ENCODE measurements around the gene COX19. TPM values are rescaled to one million over a fixed set of nuclear protein-coding genes. Genes with fewer than 3 reads are reported as not detected.
A peak's percentile ranks its signal among the peaks of the same experiment; 100 is the strongest.
"Not testable (repeated sequence)": the region's sequence is repeated elsewhere in the genome, so short reads cannot be mapped to it uniquely, and the experiment has no call there.

The COX19 gene
- total and polyA plus RNA-seq, 10 donors = 7.1 to 29.1 (median 15.2) TPM

GRCh38 chr7:963236-964078, 11.9 kb downstream of the COX19 start:
- Histone ChIP-seq H3K36me3 (peaks cover 0 to 23% (median 21%) of the 10 kb centered on the region in 6 donors), H3K27ac (no peak overlapping the region), H3K4me1 (peaks cover 17 to 55% (median 33%) of the 10 kb centered on the region in 6 donors), H3K27me3 (replicated peaks in 1 of 7) (peaks cover 0 to 37% (median 0%) of the 10 kb centered on the region in 7 donors), H3K4me3 (no peak overlapping the region), H3K9me3 (no peaks in the 10 kb centered on the region)
- TF ChIP-seq, protein P1, sequence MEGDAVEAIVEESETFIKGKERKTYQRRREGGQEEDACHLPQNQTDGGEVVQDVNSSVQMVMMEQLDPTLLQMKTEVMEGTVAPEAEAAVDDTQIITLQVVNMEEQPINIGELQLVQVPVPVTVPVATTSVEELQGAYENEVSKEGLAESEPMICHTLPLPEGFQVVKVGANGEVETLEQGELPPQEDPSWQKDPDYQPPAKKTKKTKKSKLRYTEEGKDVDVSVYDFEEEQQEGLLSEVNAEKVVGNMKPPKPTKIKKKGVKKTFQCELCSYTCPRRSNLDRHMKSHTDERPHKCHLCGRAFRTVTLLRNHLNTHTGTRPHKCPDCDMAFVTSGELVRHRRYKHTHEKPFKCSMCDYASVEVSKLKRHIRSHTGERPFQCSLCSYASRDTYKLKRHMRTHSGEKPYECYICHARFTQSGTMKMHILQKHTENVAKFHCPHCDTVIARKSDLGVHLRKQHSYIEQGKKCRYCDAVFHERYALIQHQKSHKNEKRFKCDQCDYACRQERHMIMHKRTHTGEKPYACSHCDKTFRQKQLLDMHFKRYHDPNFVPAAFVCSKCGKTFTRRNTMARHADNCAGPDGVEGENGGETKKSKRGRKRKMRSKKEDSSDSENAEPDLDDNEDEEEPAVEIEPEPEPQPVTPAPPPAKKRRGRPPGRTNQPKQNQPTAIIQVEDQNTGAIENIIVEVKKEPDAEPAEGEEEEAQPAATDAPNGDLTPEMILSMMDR (IDR thresholded peaks at IDR 0.05 in 8 of 11, conservative IDR thresholded peaks at IDR 0.05 in 3 of 11) = peak in 3 of 11 experiments; percentile 6 to 26 (median 24)
- TF ChIP-seq POLR2A (IDR thresholded peaks at IDR 0.05) (no peak), POLR2AphosphoS5 (IDR thresholded peaks at IDR 0.05) (peak; percentile 38 to 69 (median 56))
- intact Hi-C loops (cut with DNase I; ENCODE audit: low total_unique reads) = no loop called here
- peak; percentile 76 for DNase-seq
- WGBS, 5 donors = 18 to 22% (median 20%) methylated on average over 17 to 37 of the region's 37 CpGs

DNA sequence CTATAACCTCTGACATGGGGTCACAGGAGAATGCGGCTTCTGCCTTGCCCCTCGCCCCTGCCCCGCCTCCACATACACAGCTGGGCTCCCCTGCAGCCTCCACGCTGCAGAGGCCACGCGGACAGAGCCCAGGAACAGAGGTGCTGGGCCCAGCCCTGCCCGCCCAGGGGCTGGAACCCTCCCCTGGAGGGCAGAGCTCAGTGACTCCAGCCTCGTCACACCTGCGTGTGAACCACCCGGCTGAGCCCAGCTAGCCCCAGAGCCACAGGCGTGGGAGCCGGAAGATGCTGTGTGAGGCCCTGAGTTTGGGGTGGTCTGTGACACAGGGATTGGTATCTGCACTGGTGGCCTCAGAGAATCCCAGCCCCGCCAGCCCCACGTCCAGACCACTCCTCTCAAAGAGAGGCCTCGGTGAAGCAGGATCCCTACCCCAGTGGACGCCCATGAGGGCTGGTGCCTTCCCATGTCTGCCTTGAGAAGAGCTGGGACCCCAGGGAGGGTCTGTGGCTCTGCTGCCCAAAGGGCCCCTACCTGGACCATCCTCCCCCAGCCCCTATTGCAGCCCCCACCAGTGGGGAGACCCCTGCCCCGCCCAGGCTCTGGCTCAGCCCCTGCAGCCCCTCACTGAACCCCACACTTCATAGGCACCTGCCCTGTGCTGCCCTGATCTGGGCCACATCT, 12.8 kb downstream of the COX19 start:
- Histone ChIP-seq H3K27ac (no peak overlapping the region), H3K4me1 (peaks cover 17 to 60% (median 39%) of the 10 kb centered on the region in 6 donors), H3K4me3 (no peak overlapping the region), H3K9me3 (no peaks in the 10 kb centered on the region), H3K36me3 (peaks cover 0 to 14% (median 12%) of the 10 kb centered on the region in 6 donors), H3K27me3 (replicated peaks in 1 of 7) (peaks cover 0 to 46% (median 0%) of the 10 kb centered on the region in 7 donors)
- peak in 1 of 3 donors; percentile 56 for TF ChIP-seq POLR2AphosphoS5 (IDR thresholded peaks at IDR 0.05)
- TF ChIP-seq, protein P1 (IDR thresholded peaks at IDR 0.05 in 8 of 11, conservative IDR thresholded peaks at IDR 0.05 in 3 of 11) = no peak
- no peak for TF ChIP-seq POLR2A (IDR thresholded peaks at IDR 0.05)
- DNase-seq = peak; percentile 74
- WGBS, 5 donors = 81 to 94% (median 89%) methylated on average over 11 to 17 of the region's 17 CpGs
- intact Hi-C loops (cut with DNase I; ENCODE audit: low total_unique reads) = no loop called here

- TF ChIP-seq, protein P1 (IDR thresholded peaks at IDR 0.05 in 8 of 11, conservative IDR thresholded peaks at IDR 0.05 in 3 of 11) = no peak
- peak in 1 of 3 donors; percentile 32 for TF ChIP-seq POLR2AphosphoS5 (IDR thresholded peaks at IDR 0.05)
- Histone ChIP-seq H3K36me3 (peaks cover 0 to 7% (median 5%) of the 10 kb centered on the region in 6 donors), H3K27me3 (replicated peaks in 1 of 7) (peaks cover 0 to 49% (median 4%) of the 10 kb centered on the region in 7 donors), H3K9me3 (no peaks in the 10 kb centered on the region), H3K4me1 (peaks cover 17 to 66% (median 43%) of the 10 kb centered on the region in 6 donors), H3K4me3 (no peak overlapping the region), H3K27ac (no peak overlapping the region)
- intact Hi-C loops (cut with DNase I; ENCODE audit: low total_unique reads) = no loop called here
- DNase-seq = peak; percentile 58
- 88 to 96% (median 91%) methylated on average over 37 of the region's 37 CpGs for WGBS, 5 donors
Measured at GRCh38 chr7:961546-962400, 13.6 kb downstream of the COX19 start.

- intact Hi-C loops (cut with DNase I; ENCODE audit: low total_unique reads); H3K9me3 ChIP-seq; H3K27ac ChIP-seq; H3K4me3 ChIP-seq; H3K36me3 ChIP-seq: not testable (repeated sequence)
- H3K4me1 ChIP-seq = peaks cover 17 to 60% (median 41%) of the 10 kb centered on the region in 6 donors
- peaks cover 0 to 51% (median 4%) of the 10 kb centered on the region in 7 donors for H3K27me3 ChIP-seq (replicated peaks in 1 of 7)
- 55 to 68% (median 60%) methylated on average over 12 to 13 of the region's 13 CpGs for WGBS, 5 donors
- DNase-seq = peak; percentile 28
Measured at GRCh38 chr7:960972-961371, 14.4 kb downstream of the COX19 start.

Data from spleen (tissue), 11 donors.